HepG2 (cell line): ENCODE data around the gene FLYWCH1. TPM values are rescaled to one million over a fixed set of nuclear protein-coding genes. Genes with fewer than 3 reads are reported as not detected.

Experiments
- MIER2 ChIP-seq: IDR thresholded peaks from 2 replicates; pipeline ENCODE4 v1.6.1; 2016; ENCODE audit warnings: missing biosample characterization, missing genetic modification reagents
- MTERF4 ChIP-seq: sonication (generic); formaldehyde crosslinking; IDR thresholded peaks from 2 replicates; pipeline ENCODE4 v1.8.0; 2023; ENCODE audit warnings: mild to moderate bottlenecking, missing genetic modification reagents
- NCOA2 ChIP-seq: sonication (generic); formaldehyde crosslinking; IDR thresholded peaks from 2 replicates; pipeline ENCODE4 v1.8.0; 2022; ENCODE audit warnings: inconsistent platforms
- NONO ChIP-seq, 2 experiments: fragments of 450-650 bp in 1 of 2; sonication (generic) in 1 of 2; formaldehyde crosslinking in 1 of 2; IDR thresholded peaks in 1 of 2; conservative IDR thresholded peaks in 1 of 2; 2 replicates each; pipeline versions ENCODE4 v1.6.1 to v1.8.0; 2017 to 2022; ENCODE audit warnings: mild to moderate bottlenecking in 1 of 2, missing genetic modification reagents in 1 of 2, moderate library complexity in 1 of 2
- ZMYM3 ChIP-seq: sonication (generic); formaldehyde crosslinking; IDR thresholded peaks from 2 replicates; pipeline ENCODE4 v1.5.1; 2020; ENCODE audit warnings: mild to moderate bottlenecking, missing genetic modification reagents
- ZNF230 ChIP-seq: sonication (generic); formaldehyde crosslinking; IDR thresholded peaks from 2 replicates; pipeline ENCODE4 v1.4.0; 2020; ENCODE audit warnings: mild to moderate bottlenecking, missing genetic modification reagents
- ZNF292 ChIP-seq: sonication (generic); formaldehyde crosslinking; IDR thresholded peaks from 2 replicates; pipeline ENCODE4 v1.8.1; 2022; ENCODE audit warnings: mild to moderate bottlenecking, low read depth, missing genetic modification reagents, borderline replicate concordance
- ZNF432 ChIP-seq: sonication (generic); formaldehyde crosslinking; IDR thresholded peaks from 2 replicates; pipeline ENCODE4 v1.5.0; 2020; ENCODE audit warnings: missing genetic modification reagents, mild to moderate bottlenecking, borderline replicate concordance
- ZNF446 ChIP-seq: sonication (generic); formaldehyde crosslinking; IDR thresholded peaks from 2 replicates; pipeline ENCODE4 v1.5.0; 2020; ENCODE audit warnings: mild to moderate bottlenecking, missing genetic modification reagents
- ZNF530 ChIP-seq: sonication (generic); formaldehyde crosslinking; IDR thresholded peaks from 2 replicates; pipeline ENCODE4 v1.5.0; 2020; ENCODE audit warnings: low read depth, mild to moderate bottlenecking, missing genetic modification reagents
- ZNF740 ChIP-seq: sonication (generic); formaldehyde crosslinking; IDR thresholded peaks from 2 replicates; pipeline ENCODE4 v1.4.0; 2020; ENCODE audit warnings: missing genetic modification reagents
- polyA plus RNA-seq, 8 experiments: library from polyadenylated mRNA; depleted of rRNA in 3 of 8; stranded (reverse) in 7 of 8; unstranded in 1 of 8; fragments of >200 nt; fragmentation: Illumina TruSeq in 4 of 8; extraction: Trizol in 4 of 8; gene quantifications; 2 replicates each; pipeline versions ENCODE4 v1.2.1 to v1.2.3, GENCODE V29; 2011 to 2016; ENCODE audit warnings: low read depth in 4 of 8, missing spikeins in 1 of 8, mixed read lengths in 1 of 8; ENCODE audit not compliant: insufficient read depth in 1 of 8
- total RNA-seq, 5 experiments: library from RNA; depleted of rRNA; stranded (reverse); fragments of >200 nt; fragmentation: Illumina TruSeq; extraction: Trizol; gene quantifications; 2 replicates each; pipeline ENCODE4 v1.2.3, GENCODE V29; 2016; ENCODE audit warnings: low read depth in 1 of 5
- TF ChIP-seq, protein P1 (sequence below): IDR thresholded peaks from 2 replicates; pipeline ENCODE4 v1.6.1; 2012; ENCODE audit warnings: low read length, improper control_type of control experiment
- TF ChIP-seq, protein P2 (sequence below): sonication (generic); formaldehyde crosslinking; conservative IDR thresholded peaks from 2 replicates; pipeline ENCODE4 v1.4.0; 2020; ENCODE audit warnings: missing genetic modification reagents
- TF ChIP-seq, protein P3 (sequence below): IDR thresholded peaks from 2 replicates; pipeline ENCODE4 v1.6.1; 2016; ENCODE audit warnings: low read depth, control low read depth
- TF ChIP-seq, protein P4 (sequence below): sonication (generic); formaldehyde crosslinking; conservative IDR thresholded peaks from 2 replicates; pipeline ENCODE4 v1.8.0; 2022; ENCODE audit warnings: missing genetic modification reagents
- TF ChIP-seq, protein P5 (sequence below): sonication (generic); formaldehyde crosslinking; IDR thresholded peaks from 2 replicates; pipeline ENCODE4 v1.4.0; 2020; ENCODE audit warnings: mild to moderate bottlenecking, missing genetic modification reagents

The FLYWCH1 gene
- total and polyA plus RNA-seq, 2 of the 13 experiments (the other 11 are each of a cell fraction or from before 2014, with no cell fraction given): 7.3 to 12.4 TPM

DNA sequence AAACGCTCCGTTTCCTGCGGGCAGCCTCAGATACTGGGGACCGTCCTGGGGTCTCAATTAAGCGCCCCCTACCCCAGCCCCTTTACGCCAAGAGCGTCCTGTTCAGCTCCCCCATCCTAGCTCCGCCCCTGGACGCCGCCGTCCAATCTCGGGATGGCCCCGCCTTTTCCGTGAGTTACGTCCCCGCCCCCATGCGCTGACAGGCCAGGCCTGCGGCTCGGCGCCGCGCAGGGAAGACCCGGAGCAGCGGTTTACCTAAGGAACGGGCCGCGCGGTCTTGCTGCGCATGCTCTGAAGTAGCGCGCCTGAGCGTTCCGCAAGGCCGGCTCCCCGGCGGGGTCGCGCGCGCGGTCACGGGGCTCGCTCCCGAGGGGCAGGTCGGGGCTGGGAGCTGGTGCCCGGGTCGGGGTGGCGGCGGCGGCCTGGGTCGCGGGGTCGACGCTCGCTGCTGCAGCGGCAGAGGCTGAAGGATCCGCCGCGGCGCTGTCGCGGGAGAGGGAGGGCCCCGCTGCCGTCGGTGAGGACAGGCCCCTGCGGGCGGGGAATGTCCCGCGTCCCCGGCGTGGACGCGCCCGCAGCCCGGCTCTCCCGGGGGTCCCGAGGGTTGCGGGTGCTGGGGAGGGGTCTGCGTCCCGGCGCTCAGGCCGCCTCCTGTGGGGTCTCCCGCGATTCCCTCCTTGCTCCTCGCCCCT, at the start of gene FLYWCH1 (continued):
- TF ChIP-seq, protein P1, sequence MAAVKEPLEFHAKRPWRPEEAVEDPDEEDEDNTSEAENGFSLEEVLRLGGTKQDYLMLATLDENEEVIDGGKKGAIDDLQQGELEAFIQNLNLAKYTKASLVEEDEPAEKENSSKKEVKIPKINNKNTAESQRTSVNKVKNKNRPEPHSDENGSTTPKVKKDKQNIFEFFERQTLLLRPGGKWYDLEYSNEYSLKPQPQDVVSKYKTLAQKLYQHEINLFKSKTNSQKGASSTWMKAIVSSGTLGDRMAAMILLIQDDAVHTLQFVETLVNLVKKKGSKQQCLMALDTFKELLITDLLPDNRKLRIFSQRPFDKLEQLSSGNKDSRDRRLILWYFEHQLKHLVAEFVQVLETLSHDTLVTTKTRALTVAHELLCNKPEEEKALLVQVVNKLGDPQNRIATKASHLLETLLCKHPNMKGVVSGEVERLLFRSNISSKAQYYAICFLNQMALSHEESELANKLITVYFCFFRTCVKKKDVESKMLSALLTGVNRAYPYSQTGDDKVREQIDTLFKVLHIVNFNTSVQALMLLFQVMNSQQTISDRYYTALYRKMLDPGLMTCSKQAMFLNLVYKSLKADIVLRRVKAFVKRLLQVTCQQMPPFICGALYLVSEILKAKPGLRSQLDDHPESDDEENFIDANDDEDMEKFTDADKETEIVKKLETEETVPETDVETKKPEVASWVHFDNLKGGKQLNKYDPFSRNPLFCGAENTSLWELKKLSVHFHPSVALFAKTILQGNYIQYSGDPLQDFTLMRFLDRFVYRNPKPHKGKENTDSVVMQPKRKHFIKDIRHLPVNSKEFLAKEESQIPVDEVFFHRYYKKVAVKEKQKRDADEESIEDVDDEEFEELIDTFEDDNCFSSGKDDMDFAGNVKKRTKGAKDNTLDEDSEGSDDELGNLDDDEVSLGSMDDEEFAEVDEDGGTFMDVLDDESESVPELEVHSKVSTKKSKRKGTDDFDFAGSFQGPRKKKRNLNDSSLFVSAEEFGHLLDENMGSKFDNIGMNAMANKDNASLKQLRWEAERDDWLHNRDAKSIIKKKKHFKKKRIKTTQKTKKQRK: no peak
- TF ChIP-seq ZNF292 (CRISPR knock-in tag): no peak
- TF ChIP-seq, protein P2, sequence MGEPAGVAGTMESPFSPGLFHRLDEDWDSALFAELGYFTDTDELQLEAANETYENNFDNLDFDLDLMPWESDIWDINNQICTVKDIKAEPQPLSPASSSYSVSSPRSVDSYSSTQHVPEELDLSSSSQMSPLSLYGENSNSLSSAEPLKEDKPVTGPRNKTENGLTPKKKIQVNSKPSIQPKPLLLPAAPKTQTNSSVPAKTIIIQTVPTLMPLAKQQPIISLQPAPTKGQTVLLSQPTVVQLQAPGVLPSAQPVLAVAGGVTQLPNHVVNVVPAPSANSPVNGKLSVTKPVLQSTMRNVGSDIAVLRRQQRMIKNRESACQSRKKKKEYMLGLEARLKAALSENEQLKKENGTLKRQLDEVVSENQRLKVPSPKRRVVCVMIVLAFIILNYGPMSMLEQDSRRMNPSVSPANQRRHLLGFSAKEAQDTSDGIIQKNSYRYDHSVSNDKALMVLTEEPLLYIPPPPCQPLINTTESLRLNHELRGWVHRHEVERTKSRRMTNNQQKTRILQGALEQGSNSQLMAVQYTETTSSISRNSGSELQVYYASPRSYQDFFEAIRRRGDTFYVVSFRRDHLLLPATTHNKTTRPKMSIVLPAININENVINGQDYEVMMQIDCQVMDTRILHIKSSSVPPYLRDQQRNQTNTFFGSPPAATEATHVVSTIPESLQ (CRISPR knock-in tag): no peak
- no peak for TF ChIP-seq ZNF230 (CRISPR knock-in tag)
- TF ChIP-seq, protein P3, sequence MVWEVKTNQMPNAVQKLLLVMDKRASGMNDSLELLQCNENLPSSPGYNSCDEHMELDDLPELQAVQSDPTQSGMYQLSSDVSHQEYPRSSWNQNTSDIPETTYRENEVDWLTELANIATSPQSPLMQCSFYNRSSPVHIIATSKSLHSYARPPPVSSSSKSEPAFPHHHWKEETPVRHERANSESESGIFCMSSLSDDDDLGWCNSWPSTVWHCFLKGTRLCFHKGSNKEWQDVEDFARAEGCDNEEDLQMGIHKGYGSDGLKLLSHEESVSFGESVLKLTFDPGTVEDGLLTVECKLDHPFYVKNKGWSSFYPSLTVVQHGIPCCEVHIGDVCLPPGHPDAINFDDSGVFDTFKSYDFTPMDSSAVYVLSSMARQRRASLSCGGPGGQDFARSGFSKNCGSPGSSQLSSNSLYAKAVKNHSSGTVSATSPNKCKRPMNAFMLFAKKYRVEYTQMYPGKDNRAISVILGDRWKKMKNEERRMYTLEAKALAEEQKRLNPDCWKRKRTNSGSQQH (CRISPR knock-in tag): no peak
- TF ChIP-seq, protein P4, sequence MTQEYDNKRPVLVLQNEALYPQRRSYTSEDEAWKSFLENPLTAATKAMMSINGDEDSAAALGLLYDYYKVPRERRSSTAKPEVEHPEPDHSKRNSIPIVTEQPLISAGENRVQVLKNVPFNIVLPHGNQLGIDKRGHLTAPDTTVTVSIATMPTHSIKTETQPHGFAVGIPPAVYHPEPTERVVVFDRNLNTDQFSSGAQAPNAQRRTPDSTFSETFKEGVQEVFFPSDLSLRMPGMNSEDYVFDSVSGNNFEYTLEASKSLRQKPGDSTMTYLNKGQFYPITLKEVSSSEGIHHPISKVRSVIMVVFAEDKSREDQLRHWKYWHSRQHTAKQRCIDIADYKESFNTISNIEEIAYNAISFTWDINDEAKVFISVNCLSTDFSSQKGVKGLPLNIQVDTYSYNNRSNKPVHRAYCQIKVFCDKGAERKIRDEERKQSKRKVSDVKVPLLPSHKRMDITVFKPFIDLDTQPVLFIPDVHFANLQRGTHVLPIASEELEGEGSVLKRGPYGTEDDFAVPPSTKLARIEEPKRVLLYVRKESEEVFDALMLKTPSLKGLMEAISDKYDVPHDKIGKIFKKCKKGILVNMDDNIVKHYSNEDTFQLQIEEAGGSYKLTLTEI: no peak
- TF ChIP-seq ZMYM3 (CRISPR knock-in tag): peak; percentile 39; the same call in 1 of the 2 replicates
- TF ChIP-seq NONO (IDR thresholded peaks at IDR 0.05): no peak
- peak; percentile 82 for TF ChIP-seq NONO (CRISPR knock-in tag; conservative IDR thresholded peaks at IDR 0.05)
- no peak for TF ChIP-seq ZNF530 (CRISPR knock-in tag)
- TF ChIP-seq MTERF4 (CRISPR knock-in tag): no peak
- TF ChIP-seq ZNF446 (CRISPR knock-in tag): no peak
- TF ChIP-seq ZNF740: peak; percentile 57; the same call in 1 of the 2 replicates
- TF ChIP-seq NCOA2 (CRISPR knock-in tag): peak; percentile 10; the same call in 1 of the 2 replicates
- TF ChIP-seq, protein P5, sequence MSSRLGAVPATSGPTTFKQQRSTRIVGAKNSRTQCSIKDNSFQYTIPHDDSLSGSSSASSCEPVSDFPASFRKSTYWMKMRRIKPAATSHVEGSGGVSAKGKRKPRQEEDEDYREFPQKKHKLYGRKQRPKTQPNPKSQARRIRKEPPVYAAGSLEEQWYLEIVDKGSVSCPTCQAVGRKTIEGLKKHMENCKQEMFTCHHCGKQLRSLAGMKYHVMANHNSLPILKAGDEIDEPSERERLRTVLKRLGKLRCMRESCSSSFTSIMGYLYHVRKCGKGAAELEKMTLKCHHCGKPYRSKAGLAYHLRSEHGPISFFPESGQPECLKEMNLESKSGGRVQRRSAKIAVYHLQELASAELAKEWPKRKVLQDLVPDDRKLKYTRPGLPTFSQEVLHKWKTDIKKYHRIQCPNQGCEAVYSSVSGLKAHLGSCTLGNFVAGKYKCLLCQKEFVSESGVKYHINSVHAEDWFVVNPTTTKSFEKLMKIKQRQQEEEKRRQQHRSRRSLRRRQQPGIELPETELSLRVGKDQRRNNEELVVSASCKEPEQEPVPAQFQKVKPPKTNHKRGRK (CRISPR knock-in tag): no peak
- no peak; the same call in 1 of the 2 replicates for TF ChIP-seq MIER2 (CRISPR knock-in tag)
- TF ChIP-seq ZNF432: no peak
